Left ventricle myocardium superior (tissue), 1 donor: ENCODE measurements around the gene ABLIM3. TPM values are rescaled to one million over a fixed set of nuclear protein-coding genes. Genes with fewer than 3 reads are reported as not detected.

Experiments used
- total RNA-seq: library from RNA; stranded (reverse); fragmentation: NEBNext Ultra II Directional; extraction: Animal tissue kit (Norgen Biotek cat#: 25700); gene quantifications from one replicate; pipeline ENCODE4 v1.2.1, GENCODE V29; 2021
- donor health status: DM: no; HTN: yes; CAD: no; lungs with severe emphysema.

Gene ABLIM3
- total RNA-seq, 1 donor from 2014 or later, result 130 TPM

Other genes with a start within 250 kb of the ABLIM3 start
- 15.7 TPM for gene SH3TC2, start 78.4 kb upstream of the ABLIM3 start, total RNA-seq
- 48.9 TPM for gene AFAP1L1, start 130.4 kb downstream of the ABLIM3 start, total RNA-seq
- 8.9 TPM for gene GRPEL2, start 204.0 kb downstream of the ABLIM3 start, total RNA-seq
- gene PCYOX1L, start 216.6 kb downstream of the ABLIM3 start, total RNA-seq, result 2.6 TPM
- not detected for gene IL17B, start 237.8 kb downstream of the ABLIM3 start, total RNA-seq